HS-5 (cell line): ENCODE results near the gene LKAAEAR1.

Source experiments
- DNase-seq: peaks from one replicate; pipeline ENCODE4 v3.0.0-alpha.2; 2012; ENCODE audit warnings: low read depth

LKAAEAR1 gene

DNA sequence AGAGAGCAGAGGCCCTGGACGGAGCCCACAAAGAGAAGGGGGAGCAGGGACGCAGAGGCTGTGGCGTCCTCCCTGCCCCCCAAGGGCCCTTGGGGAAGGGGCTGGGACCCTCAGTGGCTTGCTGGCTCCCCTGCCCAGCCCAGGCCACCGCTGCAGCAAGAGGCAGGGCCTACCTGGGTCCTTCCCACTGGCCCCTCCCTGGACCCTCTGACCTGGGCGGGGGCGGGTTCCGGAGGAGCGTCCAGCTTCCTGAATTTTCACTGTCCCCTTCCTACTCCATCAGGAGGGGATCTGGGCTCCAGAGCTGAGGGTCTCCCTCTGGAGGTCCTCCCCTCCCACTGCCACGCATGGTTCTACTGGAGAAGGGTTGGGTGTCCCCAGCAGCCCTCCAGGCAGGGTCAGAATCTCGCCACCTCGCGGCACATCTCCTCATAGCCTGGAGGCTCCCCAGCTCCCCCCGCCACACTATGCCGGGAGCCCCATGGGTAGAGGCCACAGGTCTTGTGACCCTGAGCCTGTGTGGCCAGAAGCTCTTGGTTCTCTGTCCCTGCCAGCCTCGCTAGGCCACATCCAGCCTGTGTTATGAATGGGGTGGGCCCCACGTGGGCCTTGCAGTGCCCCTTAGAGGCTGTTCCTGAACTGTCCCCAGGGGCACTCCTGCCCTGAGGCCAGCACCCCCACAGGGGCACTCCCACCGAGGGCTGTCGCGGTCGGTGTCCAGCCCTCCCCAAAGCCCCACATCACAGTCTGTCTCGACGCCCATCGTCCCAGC, 33.8 kb downstream of the LKAAEAR1 start:
- no peak for DNase-seq

DNA sequence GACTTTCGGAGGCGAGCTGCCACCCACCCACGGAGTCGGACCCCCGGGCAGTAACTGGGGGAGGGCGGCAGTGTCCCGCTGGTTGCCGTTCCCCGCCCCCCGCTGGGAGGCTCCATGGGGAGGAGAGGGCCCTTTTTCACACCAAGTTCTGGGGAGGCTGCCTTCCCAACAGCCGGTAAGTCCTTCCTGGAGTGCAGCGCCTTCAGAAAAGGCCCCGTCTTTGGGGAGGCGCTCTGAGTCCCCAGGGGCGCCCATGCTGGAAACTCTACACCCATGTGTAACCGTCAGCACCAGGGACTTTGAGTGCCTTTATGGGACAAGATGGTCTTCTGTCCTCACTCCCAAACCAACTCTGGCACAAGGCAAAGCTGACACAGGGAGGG, 34.3 kb downstream of the LKAAEAR1 start:
- DNase-seq: no peak

DNA sequence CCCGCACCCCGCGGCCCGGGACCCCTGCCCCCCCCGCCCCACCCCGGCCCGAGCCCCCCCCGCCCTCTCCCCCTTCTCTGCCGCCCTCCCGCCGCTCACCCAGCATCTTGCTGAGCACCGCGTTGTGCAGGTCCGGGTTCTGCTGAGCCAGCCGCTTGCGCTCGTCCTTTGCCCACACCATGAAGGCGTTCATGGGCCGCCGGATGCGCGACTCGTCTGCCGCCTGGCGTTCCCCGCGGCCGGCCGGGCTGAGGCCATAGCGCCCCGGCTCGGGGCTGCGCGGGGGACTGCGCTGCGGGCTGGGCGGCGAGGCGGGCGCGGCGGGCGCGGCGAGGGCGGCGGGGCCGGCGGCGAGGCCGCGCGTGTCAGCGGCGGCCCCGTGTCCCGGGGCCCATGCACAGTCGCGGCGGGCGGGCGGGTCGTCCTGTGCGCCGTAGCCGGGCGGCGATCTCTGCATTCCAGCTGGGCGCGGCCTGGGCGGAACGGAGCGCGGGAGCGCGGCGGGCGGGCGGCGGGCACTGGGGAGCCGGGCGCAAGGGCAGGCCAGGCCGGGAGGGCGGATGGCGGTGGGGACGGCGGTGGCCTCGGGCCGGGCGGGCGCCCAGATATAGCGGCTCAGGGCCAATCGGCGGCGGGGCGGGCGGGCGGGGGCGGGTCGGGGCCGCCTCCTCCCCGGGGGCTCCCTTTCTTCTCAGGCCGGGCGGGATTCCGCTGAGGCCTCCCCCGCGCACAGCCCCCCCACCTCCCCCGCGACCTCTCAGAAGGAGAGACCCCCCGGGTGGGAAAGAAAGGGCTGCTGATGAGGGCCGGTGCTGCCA, 34.9 kb downstream of the LKAAEAR1 start, which contains the start of gene SOX18:
Gene SOX18, minus strand, starts transcription at position 580 of the 818 bp plus-strand sequence. Its CDS starts 123 bp downstream, at position 457.
- no peak for DNase-seq

DNA sequence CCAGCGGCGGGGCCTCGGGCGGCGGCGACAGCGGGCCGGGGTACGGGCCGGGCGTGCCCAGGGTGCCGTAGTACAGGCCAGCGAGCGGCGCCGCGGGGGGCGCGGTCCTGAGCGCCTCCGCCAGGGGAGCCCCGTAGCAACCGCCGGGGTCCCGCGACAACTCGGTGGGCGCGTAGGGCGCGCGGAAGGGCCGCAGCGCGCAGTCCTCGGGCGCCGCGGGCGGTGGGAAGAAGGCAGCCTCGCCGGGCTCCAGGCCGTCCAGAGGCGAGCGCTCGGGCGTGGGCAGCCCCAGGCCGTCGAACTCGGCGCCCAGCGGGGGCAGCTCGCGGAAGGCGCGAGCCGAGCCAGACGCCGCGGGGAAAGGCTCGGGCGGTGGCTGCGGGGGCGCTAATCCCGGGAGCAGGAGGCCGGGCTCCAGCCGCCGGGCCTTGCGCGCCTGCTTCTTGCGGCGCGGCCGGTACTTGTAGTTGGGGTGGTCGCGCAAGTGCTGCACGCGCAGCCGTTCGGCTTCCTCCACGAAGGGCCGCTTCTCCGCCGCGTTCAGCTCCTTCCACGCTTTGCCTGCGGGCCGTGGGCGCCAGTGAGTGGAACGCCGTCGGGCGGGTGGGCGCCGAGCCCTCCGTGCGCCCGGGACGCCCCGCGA, 35.7 kb downstream of the LKAAEAR1 start:
- no peak for DNase-seq

DNA sequence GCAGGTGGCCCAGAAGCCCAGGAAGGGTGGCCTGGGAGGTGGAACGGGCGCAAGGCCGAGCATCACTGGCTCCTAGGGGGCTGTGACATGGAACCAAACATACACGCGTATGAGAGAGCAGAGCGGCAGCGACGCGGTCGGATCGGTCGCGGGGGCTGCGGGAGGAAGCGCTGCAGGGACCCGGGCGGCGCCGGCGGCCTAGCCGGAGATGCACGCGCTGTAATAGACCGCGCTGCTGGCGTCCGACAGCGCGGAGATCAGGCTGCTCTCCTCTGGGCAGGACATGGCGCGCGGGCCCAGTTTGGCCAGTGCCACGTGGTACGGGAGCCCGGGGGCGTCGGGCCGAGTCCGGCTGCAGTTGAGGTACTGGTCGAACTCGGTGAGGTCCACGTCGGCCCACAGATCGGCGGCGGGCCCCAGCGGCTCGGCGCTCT, 36.2 kb downstream of the LKAAEAR1 start:
- DNase-seq: no peak

DNA sequence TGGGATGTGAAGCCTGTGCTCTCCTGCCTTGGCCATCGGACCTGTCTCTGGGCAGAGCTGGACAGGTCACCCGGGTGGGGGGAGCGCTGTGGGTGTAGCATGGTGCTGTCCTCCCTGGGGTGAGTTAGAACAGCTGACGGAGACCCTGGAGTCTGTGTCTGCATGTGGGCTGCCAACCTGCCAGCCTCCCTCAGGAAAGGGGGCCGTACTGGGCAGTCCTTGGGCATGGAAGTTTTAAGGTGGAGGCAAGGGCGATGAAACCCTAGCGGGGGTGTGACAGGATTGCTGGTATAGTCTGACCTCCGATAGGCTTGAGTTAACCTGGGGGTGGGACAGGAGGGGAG, 37.2 kb downstream of the LKAAEAR1 start:
- no peak for DNase-seq

DNA sequence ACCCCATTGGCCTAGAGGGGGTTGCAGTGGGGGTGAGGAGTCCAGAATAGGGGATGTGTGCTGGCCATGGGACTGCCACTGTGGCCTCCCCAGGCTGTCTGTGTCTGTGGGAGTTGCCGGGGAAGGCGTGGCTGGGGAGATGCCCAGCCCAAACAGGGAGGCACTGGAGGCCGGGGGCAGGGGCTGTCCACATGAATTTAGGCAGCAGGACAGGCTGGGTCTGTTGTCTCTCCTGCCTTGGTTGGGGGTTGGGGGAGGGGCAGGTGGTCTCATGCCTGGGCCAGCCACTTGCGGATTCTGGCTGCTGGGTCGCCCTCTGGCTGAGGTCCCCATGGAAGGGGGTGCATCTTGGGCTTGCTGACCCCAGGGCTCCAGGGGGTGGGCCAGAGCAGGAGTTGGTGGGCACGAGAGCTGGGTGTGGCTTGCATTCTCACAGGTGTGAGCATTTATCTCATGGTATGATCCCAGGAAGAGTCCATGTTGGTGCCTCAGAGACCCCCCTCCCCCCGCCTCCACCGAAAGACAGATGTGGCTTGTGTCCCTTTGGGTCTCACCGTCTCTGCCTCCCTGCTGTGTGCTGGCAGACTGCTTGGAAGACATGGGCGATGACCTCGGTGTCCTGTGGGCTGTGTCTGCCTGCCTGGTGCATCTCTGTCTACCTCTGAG, 38.7 kb downstream of the LKAAEAR1 start:
- DNase-seq: no peak

DNA sequence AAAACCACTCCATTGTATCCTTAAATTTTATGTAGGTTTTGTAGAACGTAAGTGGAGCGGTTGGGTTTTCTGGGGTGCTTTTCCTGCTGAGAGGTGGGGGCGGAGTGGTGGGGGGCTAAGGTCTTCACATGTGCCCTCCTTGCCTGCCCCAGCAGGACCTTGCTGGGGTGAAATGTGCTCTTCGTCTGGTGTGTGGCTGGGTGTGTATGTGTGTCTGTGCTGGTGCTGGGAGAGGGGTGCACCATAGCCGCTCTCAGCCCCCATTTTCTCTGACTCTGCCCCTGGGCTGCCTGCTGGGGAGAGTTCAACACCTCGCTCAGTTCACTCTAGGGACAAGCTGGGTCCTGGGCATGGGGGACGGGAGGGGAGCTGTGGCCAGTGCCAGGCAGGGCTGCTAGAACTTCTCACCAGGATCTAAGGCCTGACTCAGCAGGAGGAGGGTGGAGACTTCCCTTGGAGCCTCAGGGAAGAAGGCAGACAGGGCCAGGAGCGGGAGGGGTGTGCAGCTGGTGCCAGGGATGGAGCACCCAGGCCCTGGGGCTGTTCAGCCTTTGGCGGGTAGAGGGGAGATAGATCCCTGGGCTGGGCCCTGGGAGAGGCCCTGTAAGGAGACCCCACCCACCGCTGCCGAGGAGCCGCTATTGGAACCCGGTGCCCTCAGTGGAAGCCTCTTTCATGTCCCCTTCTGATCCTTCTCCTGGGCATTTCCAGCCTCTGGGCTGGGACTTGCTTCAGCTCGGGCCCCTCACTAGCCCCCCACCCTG, 39.5 kb downstream of the LKAAEAR1 start:
- no peak for DNase-seq

DNA sequence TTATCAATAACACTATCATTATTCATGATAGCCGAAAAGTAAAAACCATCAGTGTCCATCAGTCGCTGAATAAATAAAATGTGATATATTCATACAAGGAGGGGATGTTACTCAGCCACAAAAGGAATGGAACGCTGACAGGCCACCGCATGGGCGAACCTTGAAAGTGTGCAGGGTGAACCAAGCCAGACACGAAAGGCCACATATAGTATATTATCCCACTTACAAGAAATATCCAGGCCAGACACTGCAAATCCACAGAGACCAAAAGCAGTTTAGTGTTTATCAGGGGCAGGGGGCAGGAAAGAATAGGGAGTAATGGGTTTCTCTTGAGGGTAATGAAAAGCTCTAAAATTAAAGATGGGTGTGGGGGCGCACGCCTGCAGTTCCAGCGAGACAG, 40.4 kb downstream of the LKAAEAR1 start:
- no peak for DNase-seq

DNA sequence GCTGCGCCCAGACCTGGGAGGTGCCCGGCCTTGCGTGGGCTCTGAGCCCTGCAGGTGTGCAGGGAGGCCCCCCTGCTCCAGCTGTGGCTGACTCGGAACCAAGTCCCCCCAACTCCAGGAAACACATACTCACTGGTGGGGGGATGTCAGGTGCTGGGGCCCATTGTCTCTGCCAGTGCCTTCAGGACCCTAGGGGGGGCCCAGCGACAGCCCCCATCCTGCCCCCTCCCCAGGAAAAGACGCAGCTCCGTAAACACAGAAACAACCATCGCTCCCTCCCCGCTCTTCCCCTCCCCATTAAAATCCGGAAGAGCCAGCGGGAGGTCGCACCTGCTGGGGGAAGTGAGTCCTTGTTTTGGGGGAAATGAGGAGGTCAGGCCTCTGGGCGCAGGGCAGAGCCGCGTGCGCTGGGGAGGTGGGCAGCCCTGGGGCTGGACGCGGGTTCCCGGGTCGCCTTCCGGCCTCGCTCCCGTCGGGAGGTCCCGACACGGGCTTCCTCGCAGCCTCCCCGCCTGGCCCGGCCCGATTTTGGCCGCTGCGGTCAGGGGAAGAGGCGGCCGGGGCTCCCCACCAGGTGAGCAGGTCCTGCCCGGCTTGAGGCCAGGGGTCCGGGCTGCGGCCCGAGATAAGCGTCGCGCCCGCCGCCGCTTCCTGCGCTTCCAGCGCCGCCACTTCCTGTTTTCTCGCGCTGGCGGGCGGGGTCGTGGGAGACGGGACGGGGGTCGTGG, 42.0 kb downstream of the LKAAEAR1 start:
- no peak for DNase-seq

DNA sequence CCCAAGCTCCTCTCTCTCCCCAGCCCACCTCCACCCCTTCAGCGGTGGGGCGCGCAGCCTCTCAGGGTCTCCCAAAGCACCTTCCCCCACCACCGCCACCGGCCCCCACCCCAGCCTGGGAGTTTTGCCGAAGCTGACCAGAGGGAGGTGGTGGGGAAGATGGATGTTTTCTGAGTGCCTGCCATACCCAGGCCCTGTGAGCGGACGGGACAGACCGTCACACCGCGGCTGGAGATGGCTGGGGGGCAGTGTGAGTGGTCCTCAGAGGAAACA, 42.5 kb downstream of the LKAAEAR1 start:
- DNase-seq: no peak

DNA sequence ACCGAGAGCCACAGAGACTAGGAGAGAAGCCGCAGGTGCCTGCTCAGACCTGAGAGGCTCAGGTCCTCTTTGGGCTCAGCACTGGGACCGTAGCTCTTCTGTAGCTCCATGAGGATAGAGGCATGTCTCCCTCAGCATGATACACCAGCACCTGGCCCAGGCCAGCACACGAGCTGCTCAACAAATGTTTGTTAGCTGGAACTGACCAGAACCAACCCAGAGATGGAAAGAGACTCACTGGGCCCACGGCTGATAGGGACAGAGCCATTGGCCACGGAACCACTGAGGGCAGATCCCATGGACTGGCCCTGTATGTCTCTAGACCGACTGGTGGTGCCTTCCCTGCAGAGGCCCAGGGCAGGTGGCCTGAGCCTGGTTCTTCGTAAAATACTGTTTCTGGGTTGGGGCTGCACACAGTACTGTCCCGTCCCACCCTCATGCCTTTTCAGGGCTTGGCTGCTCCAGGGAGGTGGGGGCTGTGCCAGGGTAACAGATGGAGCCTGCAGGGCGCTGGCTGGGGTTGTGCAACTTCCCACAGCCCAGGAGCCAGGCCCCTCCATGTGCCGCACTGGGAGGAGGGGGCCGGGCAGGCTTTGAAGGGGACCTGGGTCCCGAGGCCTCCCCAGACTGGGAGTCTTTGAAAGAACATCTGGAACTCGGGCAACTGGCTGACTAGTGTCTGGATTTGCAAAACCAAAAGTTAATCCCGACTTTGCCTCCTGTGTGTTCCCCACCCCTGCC, 43.0 kb downstream of the LKAAEAR1 start:
- no peak for DNase-seq

DNA sequence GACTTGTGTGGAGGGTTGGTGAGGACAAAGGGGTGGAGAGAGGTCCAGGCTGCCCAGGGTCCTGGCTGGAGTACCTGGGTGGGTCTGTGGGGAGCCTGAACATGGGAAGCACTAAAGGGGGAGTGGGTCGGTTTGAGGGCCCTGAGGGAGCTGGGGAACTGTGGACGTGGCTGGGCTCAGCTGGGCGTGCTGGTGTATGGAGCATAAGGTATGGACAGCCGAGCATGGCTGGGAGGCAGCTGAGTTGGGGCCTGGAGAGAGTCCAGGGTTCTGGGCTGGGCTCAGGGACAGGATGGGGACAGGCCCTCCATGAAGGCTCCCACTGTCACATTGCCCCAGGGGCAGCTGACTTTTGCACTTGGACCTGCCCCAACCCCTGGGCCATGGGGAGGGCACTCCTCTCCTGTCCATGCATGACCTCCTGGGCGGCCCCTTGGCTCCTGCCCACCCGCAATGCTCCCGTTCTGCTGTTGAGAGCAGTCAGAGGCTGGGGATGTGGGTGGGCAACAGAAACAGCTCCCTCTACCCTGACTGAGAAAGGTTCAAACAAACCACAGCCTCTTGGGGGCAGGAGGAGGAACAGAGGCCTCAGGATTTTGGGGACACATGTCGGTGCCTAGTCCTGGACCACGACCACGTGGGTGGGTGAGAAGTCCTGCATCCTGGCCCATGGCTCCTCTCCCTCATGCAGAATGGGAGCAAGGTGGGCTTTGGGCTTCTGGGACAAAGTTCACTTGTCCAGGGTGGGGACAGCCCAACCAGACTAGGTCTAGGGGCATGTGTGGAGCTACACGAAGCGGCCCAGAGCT, 43.8 kb downstream of the LKAAEAR1 start:
- no peak for DNase-seq

DNA sequence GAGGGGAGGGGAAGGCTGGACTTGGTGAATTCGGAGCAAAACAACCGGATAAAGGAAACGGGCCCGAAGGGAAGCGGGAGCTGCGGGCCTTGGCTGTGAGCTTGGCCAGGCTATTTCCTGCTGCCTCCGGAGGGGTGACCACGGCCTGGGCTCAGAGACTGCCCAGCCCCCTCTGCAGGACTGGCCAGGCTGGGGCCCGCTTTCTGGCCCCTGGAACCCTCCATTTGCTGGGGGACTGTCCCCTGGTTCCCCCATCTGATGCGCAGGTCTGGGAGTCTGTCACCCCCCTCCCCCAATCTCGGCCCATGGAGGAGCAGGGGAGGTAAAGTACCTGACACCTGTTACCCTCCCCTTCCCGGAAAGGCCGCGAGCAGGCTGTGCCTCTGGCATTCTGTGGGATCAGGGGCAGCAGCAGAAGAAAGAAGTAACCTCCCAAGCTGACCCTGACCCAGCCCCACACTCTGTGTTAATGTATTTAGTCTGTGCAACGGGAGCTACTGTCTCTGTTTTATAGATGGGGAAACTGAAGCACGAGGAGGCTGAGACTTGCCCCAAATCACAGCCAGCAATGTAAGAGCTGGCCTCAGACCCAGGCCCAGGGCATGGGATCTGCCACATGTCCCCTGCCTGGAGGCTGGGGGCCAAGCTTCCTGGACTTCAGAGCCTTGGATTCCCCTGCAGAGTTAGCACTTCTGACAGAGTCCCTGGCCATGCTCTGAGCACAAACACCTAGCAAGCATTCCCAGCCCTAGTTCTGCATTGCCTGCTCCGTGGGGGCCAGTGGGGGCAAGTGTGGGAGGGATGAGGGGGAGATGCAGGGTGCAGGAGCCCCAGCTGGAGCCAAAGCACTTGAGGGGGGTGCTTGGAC, 44.7 kb downstream of the LKAAEAR1 start:
- no peak for DNase-seq

DNA sequence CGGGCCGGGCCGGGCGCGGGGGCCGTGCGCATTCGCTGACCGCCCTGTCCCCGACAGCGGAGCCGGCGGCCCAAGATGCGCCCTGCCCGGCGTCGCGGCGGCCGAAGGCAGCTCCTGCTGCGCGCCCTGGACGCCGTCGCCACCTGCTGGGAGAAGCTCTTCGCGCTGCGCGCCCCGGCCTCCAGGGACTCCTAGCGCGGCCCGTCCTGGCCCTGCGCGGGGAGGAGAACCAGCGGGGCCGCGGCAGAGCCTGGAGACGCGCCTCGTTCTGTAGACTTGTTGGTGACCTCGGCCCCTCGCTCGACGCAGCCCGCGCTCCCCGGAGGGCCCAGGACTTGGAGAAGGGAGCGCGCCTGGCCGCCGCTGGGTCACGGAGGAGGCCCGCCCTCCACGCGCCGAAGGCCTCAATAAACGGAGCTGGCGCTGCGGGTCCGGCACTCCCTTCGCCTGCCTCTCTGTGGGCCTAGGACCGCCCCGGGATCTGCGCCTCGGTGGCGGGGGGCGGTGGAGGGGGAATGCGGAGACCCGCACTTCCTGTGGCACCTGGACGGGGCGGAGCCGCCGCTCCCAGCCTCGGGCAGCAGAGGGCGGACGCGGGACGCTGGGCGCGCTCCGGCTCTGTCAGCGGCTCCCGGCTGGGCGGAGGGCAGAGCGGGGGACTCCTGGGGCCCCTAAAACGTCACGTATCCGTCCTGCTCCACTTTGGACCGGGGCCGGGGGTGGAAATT, 45.5 kb downstream of the LKAAEAR1 start:
- no peak for DNase-seq

DNA sequence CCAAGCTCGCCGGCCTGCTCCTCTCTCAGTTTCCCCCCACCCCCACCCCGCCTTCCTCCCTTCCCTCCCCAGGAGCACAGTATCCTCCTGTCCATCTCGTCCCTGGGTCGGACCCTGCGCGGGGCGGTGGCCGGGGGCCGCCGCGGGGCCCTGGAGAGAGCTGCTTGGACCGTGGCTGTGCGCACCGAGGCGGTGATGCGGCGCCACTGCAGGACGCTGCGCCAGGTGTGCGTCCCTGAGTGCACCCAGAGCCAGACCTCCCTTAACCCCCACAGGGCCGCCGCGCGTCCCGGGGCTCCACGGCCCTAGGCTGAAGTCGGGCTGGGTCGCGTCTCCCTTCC, 46.0 kb downstream of the LKAAEAR1 start:
- no peak for DNase-seq

DNA sequence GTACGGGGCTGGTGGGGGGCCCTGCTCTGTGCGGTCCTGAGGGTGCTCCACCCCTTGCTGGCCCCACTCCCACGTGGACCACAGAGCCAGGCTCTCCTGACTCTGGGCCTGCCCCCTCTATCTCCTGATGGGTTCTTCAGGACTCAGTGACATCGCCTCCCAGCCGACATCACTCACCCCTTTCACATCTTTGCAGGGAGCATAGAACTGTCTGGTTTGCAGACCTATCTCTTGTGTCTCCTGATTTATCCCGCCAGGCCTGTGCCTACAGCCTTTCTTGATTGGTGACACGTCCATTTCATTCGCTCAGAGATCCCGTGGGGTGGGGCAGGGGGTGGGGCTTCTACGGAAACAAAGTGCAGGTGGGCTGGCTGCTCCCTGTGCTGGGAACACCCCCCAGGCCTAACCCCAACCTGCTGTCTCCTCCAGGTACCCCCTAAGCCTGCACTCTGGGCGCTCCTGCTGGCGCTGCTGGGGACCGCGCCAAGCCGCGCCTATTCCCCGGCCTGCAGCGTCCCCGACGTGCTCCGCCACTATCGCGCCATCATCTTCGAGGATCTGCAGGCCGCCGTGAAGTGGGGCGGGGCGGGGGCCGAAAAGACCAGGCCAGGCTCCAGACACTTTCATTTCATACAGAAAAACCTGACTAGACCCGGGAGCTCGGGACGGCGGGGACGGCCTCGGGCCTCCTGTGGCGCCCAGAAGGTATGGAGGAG, 46.5 kb downstream of the LKAAEAR1 start:
- DNase-seq: no peak

DNA sequence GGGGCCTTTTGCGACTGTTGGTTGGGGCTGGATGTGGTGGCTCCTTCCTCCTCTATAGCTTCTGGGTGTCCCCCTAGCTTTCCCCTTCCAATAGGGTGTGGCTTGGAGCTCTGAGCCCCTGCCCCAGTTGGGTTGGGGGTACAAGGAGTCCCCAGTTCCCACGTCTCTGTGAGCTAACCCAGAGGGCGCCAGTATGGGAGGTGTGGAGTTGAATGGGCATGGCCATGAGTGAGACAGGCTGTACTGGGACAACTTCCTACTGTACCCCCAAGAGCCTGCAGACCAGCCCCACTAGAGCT, 47.0 kb downstream of the LKAAEAR1 start:
- DNase-seq: no peak
